ENCODE results near the gene TIAM1. TPM values are rescaled to one million over a fixed set of nuclear protein-coding genes. Genes with fewer than 3 reads are reported as not detected.
"Not testable (repeated sequence)": the region's sequence is repeated elsewhere in the genome, so short reads cannot be mapped to it uniquely, and the experiment has no call there.

Gene TIAM1
- total RNA-seq, 1 donor from 2014 or later: 41.3 TPM

GRCh38 chr21:31230937-31231336 is 113.1 kb downstream of the TIAM1 start:
- no peaks in the 10 kb centered on the region for H3K4me1 ChIP-seq
- no peak overlapping the region for H3K27ac ChIP-seq
- no peaks in the 10 kb centered on the region for H3K36me3 ChIP-seq
- no peak for DNase-seq (ENCODE audit: extremely low spot score in 2 of 2)
- H3K4me3 ChIP-seq: no peak overlapping the region
- no peaks in the 10 kb centered on the region for H3K27me3 ChIP-seq
- H3K9me3 ChIP-seq: no peaks in the 10 kb centered on the region
- TF ChIP-seq POLR2A (IDR thresholded peaks at IDR 0.05) (no peak), CTCF (IDR thresholded peaks at IDR 0.05) (no peak), POLR2AphosphoS5 (IDR thresholded peaks at IDR 0.05; ENCODE audit: insufficient read depth in 1 of 2, low read depth in 1 of 2) (no peak)
- intact Hi-C loops (cut with DNase I): no loop called here

- DNase-seq (ENCODE audit: extremely low spot score in 2 of 2); intact Hi-C loops (cut with DNase I); H3K27ac ChIP-seq; H3K9me3 ChIP-seq; H3K36me3 ChIP-seq; H3K4me3 ChIP-seq; H3K4me1 ChIP-seq; H3K27me3 ChIP-seq: not testable (repeated sequence)
Measured at GRCh38 chr21:31228723-31229122, 115.3 kb downstream of the TIAM1 start.

GRCh38 chr21:31225713-31226112 is 118.3 kb downstream of the TIAM1 start:
- peaks cover 9% of the 10 kb centered on the region for H3K4me1 ChIP-seq
- H3K36me3 ChIP-seq: peaks cover 0 to 5% of the 10 kb centered on the region in 2 donors
- H3K9me3 ChIP-seq: no peaks in the 10 kb centered on the region
- H3K27ac ChIP-seq: no peak overlapping the region
- intact Hi-C loops (cut with DNase I): no loop called here
- H3K27me3 ChIP-seq: no peaks in the 10 kb centered on the region
- no peak overlapping the region for H3K4me3 ChIP-seq
- no peak for TF ChIP-seq POLR2A (IDR thresholded peaks at IDR 0.05)
- no peak for TF ChIP-seq CTCF (IDR thresholded peaks at IDR 0.05)
- TF ChIP-seq POLR2AphosphoS5 (IDR thresholded peaks at IDR 0.05; ENCODE audit: insufficient read depth in 1 of 2, low read depth in 1 of 2): no peak
- DNase-seq (ENCODE audit: extremely low spot score in 2 of 2): no peak

- Histone ChIP-seq H3K27me3 (no peaks in the 10 kb centered on the region), H3K4me3 (no peak overlapping the region), H3K4me1 (peaks cover 21% of the 10 kb centered on the region), H3K9me3 (no peaks in the 10 kb centered on the region), H3K36me3 (peaks cover 0 to 5% of the 10 kb centered on the region in 2 donors), H3K27ac (no peak overlapping the region)
- TF ChIP-seq POLR2AphosphoS5 (IDR thresholded peaks at IDR 0.05; ENCODE audit: insufficient read depth in 1 of 2, low read depth in 1 of 2) (no peak), POLR2A (IDR thresholded peaks at IDR 0.05) (no peak), CTCF (IDR thresholded peaks at IDR 0.05) (no peak)
- intact Hi-C loops (cut with DNase I): no loop called here
- DNase-seq (ENCODE audit: extremely low spot score in 2 of 2): no peak
Measured at GRCh38 chr21:31222142-31222541, 121.9 kb downstream of the TIAM1 start.

GRCh38 chr21:31221043-31221442 is 123.0 kb downstream of the TIAM1 start:
- Histone ChIP-seq H3K36me3 (peaks cover 0 to 5% of the 10 kb centered on the region in 2 donors), H3K27me3 (no peaks in the 10 kb centered on the region), H3K4me3 (no peak overlapping the region), H3K9me3 (no peaks in the 10 kb centered on the region), H3K27ac (no peak overlapping the region), H3K4me1 (peaks cover 21% of the 10 kb centered on the region)
- intact Hi-C loops (cut with DNase I): no loop called here
- no peak for DNase-seq (ENCODE audit: extremely low spot score in 2 of 2)
- TF ChIP-seq POLR2AphosphoS5 (IDR thresholded peaks at IDR 0.05; ENCODE audit: insufficient read depth in 1 of 2, low read depth in 1 of 2) (no peak), POLR2A (IDR thresholded peaks at IDR 0.05) (no peak), CTCF (IDR thresholded peaks at IDR 0.05) (no peak)

GRCh38 chr21:31220575-31220974 is 123.5 kb downstream of the TIAM1 start:
- H3K4me1 ChIP-seq: peaks cover 21% of the 10 kb centered on the region
- intact Hi-C loops (cut with DNase I): no loop called here
- DNase-seq (ENCODE audit: extremely low spot score in 2 of 2): no peak
- no peak overlapping the region for H3K4me3 ChIP-seq
- no peak for TF ChIP-seq POLR2A (IDR thresholded peaks at IDR 0.05)
- H3K27me3 ChIP-seq: no peaks in the 10 kb centered on the region
- no peaks in the 10 kb centered on the region for H3K9me3 ChIP-seq
- no peak overlapping the region for H3K27ac ChIP-seq
- peaks cover 0 to 5% of the 10 kb centered on the region in 2 donors for H3K36me3 ChIP-seq

All from vagina (tissue), 2 donors.